GM10266 (cell line): ENCODE measurements around the gene C6orf132.

ENCODE experiments used
- DNase-seq: peaks from one replicate; pipeline ENCODE4 v3.0.0; 2012; ENCODE audit errors: extremely low spot score
- TF ChIP-seq, protein P1 (sequence below): IDR thresholded peaks from 2 replicates; pipeline ENCODE4 v1.5.1; 2012; ENCODE audit warnings: mild to moderate bottlenecking, low read depth; ENCODE audit not compliant: control insufficient read depth, insufficient read depth; ENCODE audit errors: missing control alignments

C6orf132 gene

GRCh38 chr6:42123379-42124103 is 18.9 kb downstream of the C6orf132 start:
- DNase-seq, result no peak
- TF ChIP-seq, protein P1, sequence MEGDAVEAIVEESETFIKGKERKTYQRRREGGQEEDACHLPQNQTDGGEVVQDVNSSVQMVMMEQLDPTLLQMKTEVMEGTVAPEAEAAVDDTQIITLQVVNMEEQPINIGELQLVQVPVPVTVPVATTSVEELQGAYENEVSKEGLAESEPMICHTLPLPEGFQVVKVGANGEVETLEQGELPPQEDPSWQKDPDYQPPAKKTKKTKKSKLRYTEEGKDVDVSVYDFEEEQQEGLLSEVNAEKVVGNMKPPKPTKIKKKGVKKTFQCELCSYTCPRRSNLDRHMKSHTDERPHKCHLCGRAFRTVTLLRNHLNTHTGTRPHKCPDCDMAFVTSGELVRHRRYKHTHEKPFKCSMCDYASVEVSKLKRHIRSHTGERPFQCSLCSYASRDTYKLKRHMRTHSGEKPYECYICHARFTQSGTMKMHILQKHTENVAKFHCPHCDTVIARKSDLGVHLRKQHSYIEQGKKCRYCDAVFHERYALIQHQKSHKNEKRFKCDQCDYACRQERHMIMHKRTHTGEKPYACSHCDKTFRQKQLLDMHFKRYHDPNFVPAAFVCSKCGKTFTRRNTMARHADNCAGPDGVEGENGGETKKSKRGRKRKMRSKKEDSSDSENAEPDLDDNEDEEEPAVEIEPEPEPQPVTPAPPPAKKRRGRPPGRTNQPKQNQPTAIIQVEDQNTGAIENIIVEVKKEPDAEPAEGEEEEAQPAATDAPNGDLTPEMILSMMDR, result no peak

DNA sequence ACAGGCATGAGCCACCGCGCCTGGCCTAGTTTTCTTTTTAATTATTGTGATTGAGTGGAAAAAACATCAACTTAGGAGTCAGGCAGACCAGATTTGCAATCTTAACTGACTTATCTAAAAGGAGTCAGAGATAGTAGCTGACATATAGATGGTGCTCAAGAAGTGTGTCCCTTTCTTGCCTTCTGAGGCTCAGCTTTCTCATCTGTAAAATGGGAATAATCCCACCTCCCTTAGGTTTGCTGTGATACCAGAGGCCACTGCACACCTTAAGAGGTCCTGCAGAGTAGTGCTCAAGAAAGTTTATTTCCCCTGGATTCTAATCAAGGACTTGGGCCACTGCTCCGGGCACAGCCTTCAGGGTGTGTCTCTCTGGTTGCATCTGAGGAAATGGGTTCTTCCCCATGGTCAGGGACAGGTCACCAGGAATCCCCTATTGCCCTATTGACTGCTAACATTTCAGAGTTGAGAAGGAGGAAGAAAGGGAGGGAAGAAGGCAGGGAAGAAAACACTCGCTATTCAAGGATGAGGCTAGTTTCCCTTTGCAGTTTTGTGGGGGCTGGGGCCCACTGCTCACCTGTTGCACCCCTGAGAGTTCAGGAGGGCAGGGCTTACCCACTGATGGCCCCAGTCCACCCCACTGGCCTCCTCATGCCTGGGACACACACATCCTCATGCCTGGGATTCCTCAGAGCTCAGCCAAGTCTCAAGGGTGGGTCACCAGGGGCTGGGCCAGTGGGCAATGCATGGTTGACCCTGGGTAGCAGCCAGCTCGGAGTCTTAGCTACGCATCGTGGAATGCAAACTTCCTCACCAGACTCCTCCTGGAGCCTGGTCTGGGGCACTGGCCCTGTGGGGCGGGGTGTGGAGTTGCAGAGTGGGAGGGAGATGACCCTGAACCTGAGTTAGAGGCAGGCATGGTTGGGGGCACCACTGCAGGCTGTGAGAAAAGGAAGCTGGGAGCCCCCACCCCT is 21.2 kb downstream of the C6orf132 start:
- DNase-seq, result no peak
- TF ChIP-seq, protein P1, result no peak

GRCh38 chr6:42118162-42119001 is 24.0 kb downstream of the C6orf132 start:
- no peak for DNase-seq
- TF ChIP-seq, protein P1, result no peak

- TF ChIP-seq, protein P1, result no peak
- DNase-seq, result no peak
These were observed 24.6 kb downstream of the C6orf132 start for GRCh38 chr6:42117843-42118161.

GRCh38 chr6:42113936-42114636 is 28.3 kb downstream of the C6orf132 start:
- DNase-seq, result no peak
- TF ChIP-seq, protein P1, result no peak

- TF ChIP-seq, protein P1, result no peak
- no peak for DNase-seq
These were observed 30.1 kb downstream of the C6orf132 start for GRCh38 chr6:42112351-42112750.
